HG02642 (cell line): ENCODE results near the gene KRTAP29-1.

Source experiments
- ATAC-seq: cut with Tn5 transposase; IDR thresholded peaks from one replicate; pipeline ENCODE4 v1.9.1; 2021; ENCODE audit warnings: mild to moderate bottlenecking; ENCODE audit not compliant: unreplicated experiment, poor library complexity

Gene KRTAP29-1

DNA sequence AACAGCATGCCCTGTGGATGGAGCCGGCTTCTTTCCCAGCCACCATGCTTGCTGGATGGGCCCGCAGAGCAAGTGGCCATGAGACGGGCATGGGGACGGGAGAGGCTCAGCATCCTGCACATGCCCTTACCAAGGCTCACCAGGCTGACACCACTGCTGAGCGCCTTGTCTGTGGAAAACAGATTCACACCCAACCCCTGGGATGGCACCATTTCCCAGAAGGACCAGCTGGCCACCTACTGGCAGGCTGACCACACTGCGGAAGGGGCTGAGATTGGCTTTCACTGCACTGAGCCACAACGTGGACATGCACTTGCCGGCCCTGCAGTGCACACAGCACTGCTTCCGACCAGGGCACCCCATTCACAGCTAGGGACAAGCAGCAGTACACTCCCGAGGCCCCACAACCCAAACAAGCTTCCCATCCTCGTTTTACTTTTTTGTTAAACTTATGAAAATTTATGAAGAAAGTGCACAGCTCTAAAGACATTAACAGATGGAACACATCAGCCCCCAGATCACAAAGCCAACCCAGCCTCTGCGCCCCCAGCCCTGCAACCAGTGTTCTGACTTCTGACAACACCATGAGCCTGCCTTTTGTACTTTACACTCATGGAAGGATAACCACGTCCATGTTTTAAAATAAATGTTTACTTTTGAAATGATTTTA lies 26.8 kb upstream of the KRTAP29-1 start:
- no peak for ATAC-seq

- no peak for ATAC-seq
Measured at GRCh38 chr17:41328207-41328606, 25.6 kb upstream of the KRTAP29-1 start.

DNA sequence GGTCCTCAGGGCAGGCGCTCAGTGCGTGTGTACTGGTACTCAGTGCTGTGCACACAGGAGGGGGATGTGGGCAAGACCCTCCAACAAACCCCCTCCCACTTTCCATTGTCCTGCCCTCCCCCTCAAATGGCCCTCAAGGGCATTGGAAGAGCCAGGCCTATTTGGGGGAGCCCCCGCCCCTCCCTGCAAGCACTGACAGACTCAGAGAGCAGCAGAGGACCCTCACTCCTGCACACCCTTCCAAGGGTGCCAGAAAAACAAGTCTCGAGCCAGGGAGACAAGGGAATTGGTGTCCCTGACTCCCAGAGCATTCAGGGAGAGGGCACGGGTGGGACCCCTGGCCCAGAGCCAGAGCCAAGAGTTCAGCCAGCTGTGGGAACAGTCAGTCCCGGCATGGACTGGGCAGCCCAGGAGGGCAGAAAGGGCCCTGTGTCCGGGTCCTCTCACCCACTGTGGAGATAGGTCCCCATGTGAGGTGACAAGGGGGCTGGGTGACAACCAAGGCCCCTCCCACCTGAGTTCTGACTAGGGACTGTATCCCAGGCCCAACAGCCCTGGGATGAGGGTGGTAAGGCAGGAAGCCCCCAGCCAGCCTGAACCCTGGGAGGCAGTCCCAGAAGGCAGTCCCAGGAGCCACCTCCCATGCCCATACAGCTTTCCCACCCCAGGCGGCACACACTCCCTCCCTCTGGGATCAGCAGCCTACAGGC lies 24.9 kb upstream of the KRTAP29-1 start:
- ATAC-seq, result no peak

- ATAC-seq, result no peak
Measured at GRCh38 chr17:41326173-41327145, 23.8 kb upstream of the KRTAP29-1 start.

GRCh38 chr17:41325611-41326010 lies 23.0 kb upstream of the KRTAP29-1 start:
- no peak for ATAC-seq

DNA sequence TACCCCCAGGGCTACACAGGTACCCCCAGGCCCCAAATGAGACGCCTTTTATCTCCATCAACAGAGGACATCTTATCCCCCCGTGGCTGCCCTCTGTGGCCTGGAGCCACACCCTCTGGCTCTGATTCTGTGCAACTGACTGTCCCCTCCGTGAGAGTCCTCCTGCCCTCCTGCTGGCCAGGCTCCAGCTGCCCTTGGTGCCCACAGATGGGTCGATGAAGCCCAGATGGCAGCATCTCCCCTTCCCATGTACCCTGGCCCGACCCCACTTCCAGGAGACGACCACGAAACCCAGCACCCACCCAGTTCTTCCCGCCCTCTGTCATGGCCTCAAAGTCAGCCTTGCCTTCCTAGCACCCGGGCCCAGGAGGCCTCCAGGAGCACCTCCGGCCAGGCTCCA lies 22.5 kb upstream of the KRTAP29-1 start:
- ATAC-seq, result no peak

DNA sequence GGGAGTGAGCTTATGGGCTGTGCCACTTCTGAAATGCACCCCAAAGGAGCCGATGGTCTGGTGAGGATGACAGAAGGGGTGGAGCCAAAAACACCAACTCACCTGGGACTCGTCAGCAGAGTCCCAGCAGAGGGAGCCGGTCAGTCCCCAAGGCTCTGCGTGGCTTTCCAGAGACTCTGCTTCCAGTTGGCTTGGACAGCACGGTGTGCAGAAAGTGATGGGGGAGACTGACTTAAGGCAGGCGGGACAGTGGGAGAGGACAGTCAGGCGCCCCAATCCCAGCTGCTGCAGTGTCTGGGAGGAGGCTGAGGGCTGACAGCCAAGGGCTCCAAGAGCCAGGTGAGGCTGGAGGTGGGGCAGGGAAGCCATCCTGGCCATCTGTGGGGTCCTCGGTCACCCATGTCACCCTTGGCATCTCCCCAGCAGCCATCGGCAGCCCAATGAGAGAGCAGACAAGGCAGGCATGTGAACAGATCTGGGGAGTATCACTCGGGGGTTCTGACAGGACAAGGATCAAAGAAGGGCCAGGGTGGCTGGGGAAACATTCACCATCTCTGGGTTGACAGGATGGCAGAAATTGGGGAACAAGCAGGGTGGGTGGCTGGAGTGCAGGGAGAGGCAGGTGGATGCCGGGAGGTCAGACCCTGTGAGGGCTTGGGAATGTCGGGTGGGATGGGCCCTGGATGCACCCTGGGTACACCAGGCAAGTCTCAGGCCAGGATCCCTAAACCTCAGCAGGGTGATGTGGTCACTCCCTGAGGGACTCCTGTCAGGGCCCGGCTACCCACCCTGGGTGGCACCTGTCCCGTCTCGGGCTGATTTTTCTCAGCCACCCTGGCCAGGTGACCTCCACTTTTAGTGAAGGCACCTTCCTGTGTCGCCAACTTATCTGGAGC lies 21.8 kb upstream of the KRTAP29-1 start:
- ATAC-seq, result no peak

DNA sequence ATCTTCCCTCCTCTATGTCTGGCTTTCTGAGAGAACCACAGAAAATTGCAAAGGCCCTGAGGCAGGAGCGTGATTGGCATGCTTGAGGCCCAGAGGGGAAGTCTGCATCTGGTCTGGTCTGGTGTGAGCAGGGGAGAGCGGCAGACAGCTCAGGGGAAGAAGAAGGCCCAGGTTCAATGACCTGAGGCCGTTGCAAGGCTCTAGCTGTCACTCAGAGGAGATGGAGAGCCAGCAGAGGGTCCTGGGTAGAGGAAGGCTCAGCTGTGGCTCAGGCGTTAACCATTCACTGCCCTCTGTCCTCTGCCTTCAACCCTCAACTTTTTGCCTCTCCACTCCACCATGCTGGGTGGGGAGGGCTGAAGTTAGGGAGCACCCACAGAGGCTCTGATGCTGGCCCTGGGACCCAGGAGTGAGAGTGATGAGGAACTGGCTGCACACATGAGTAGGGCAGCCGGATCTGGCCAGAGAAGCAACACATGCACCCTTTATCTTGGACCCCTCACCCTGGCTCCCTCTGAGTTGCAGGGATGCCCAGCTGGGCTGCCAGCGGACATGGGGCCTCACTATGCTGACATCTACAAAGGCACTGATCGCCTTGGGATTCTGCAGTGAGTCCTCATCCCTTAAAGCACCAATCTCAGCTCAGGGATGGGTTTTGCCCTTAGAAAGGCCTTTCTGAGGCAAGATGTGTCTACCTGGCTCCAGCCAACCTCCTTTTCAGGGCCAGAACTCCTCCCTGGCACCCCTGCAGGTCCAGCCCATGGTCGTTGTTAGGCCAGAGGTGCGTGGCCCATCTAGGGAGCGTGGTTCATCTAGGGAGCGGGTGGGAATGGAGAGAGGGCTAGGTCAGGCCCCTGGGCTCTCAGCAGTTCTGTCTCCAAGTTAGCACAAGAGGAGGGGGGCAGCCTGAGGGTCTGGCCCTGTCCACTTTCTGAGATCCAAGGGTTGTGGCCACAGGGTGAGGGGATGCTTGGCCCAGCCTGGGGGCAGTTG lies 20.5 kb upstream of the KRTAP29-1 start:
- no peak for ATAC-seq

- ATAC-seq, result no peak
Measured at GRCh38 chr17:41322094-41322902, 19.6 kb upstream of the KRTAP29-1 start.

GRCh38 chr17:41318231-41318630 lies 15.6 kb upstream of the KRTAP29-1 start:
- no peak for ATAC-seq

- no peak for ATAC-seq
Measured at GRCh38 chr17:41315814-41316445, 13.3 kb upstream of the KRTAP29-1 start.

DNA sequence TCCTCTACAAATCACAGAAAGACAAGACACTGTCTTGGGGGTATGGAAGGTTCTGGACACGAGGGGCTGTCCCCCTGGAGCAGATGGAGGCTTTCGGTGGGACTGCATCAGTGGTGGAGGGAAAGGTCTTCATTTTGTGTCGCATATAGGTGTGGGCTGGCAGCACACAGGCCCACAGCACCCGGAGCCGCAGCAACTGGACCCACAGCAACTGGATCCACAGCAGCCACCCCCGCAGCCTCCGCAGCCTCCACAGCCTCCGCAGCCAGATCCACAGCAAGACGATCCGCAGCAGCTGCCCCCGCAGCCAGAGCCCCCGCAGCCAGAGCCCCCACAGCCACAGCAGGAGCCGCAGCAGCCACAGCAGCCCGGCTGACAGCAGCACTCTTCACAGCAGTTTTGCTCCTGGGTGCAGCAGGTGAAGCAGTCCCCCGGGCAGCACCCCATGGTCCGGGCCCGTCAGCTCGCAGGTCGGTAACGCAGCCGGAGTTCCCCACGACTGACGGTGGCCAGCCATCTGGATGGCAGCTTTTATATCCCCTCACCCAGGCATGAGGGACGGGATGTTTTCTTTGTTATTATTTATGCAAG lies 12.6 kb upstream of the KRTAP29-1 start, which contains the start of gene KRTAP17-1:
Gene KRTAP17-1, minus strand, starts transcription at position 507 of the 591 bp plus-strand sequence. Its CDS starts 60 bp downstream, at position 447.
- no peak for ATAC-seq

GRCh38 chr17:41311111-41311510 lies 8.5 kb upstream of the KRTAP29-1 start:
- ATAC-seq, result no peak

DNA sequence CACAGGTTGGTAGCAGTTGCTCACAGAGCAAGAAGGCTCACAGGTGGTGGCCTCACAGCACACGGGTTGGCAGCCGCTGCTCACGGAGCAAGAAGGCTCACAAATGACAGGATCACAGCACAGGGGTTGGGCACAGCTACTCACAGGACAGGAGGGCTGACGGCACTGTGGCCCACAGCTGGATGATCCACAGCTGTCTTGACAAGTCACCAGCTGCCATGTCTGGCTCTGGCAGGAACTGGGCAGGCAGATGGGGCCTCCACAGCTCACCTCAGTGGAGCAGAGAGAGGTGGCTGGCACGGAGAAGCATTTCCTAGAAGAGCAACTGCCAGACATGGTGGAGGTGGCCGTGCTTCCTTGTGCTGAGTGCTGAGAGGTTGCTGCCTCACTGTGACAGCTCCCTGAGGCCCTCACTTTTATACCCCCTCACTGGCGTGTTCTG lies 6.3 kb upstream of the KRTAP29-1 start, which contains the start of gene KRTAP16-1:
Gene KRTAP16-1, minus strand, starts transcription at position 392 of the 442 bp plus-strand sequence. Its CDS starts 56 bp downstream, at position 336.
- no peak for ATAC-seq

DNA sequence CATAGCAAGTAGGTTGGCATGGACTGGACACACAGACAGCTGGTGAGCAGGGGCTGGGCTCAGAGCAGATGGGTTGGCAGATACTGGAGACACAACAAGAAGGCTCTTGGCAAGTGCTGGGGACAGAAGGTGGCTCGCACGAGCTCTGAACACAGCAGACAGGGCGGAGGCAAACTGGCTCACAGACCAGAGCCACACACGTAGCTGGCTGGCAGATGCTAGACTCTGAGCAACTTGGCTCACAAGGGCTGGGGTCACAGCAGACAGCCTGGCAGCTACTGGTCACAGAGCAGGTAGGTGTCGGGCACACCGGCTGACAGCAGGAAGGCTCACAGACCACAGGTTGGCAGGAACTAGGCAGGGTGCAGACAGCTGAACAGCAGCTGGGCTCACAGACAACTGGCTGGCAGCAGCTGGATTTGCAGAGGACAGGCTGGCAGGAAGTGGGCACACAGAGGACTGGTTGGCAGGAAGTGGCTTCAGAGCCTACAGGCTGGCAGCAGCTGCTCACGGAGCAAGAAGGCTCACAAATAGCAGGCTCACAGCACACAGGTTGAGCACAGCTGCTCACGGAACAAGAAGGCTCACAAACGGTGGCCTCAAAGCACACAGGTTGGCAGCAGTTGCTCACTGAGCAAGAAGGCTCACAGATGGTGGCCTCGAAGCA lies 5.7 kb upstream of the KRTAP29-1 start:
- ATAC-seq, result no peak

DNA sequence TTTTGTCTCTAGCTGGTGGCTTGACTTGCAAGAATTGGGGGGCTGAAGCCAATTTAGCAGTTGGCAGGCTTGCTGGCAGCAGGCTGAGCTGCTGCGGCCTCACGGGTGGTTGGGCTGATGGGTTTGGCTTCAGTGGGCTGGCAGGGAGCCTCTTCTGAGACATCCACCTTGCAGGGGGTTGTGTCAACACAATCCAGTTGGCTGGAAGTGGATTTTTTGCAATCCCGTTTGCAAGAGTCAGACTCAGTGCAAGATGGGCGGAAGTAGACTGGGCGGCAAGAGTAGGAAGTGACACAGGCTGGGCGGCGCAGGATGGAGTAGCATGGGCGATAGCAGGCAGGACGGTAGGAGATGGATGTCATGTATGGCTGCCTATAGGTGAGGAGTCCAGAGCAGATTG lies 5.0 kb upstream of the KRTAP29-1 start:
- no peak for ATAC-seq
